Astrocyte (in vitro differentiated cells and primary cell): ENCODE data around the gene ARHGAP26. TPM values are rescaled to one million over a fixed set of nuclear protein-coding genes. Genes with fewer than 3 reads are reported as not detected.

Source experiments
- DNase-seq: peaks from one replicate; pipeline ENCODE4 v3.0.0-alpha.2; 2010; ENCODE audit warnings: low read depth
- FAIRE-seq: peaks from 2 replicates; lab custom pipeline; 2011; peaks lifted over from hg19 to GRCh38; lab: Jason Lieb, UNC
- H2AFZ ChIP-seq: 2 replicates; pipeline ENCODE4 v1.6.0; 2012; ENCODE audit warnings: low read depth, low read length, inconsistent platforms
- H3K27ac ChIP-seq: 2 replicates; pipeline ENCODE4 v1.5.1; 2011; ENCODE audit warnings: low read depth, low read length, inconsistent platforms
- H3K27me3 ChIP-seq: 2 replicates; pipeline ENCODE4 v1.6.0; 2011; ENCODE audit warnings: low read length, inconsistent platforms; ENCODE audit not compliant: insufficient read depth
- H3K36me3 ChIP-seq: 2 replicates; pipeline ENCODE4 v1.5.1; 2011; ENCODE audit warnings: low read length, inconsistent platforms; ENCODE audit not compliant: insufficient read depth
- H3K4me1 ChIP-seq: 2 replicates; pipeline ENCODE4 v1.5.1; 2011; ENCODE audit warnings: low read length, inconsistent platforms; ENCODE audit not compliant: insufficient read depth
- H3K4me2 ChIP-seq: 2 replicates; pipeline ENCODE4 v1.6.0; 2012; ENCODE audit warnings: low read length, inconsistent platforms
- H3K4me3 ChIP-seq: 2 replicates; pipeline ENCODE4 v1.5.1; 2011; ENCODE audit warnings: low read depth, mild to moderate bottlenecking, low read length, inconsistent platforms; ENCODE audit not compliant: insufficient read depth
- H3K79me2 ChIP-seq: 2 replicates; pipeline ENCODE4 v1.6.0; 2012; ENCODE audit warnings: mild to moderate bottlenecking, low read length, inconsistent platforms; ENCODE audit not compliant: insufficient read depth
- H3K9ac ChIP-seq: 2 replicates; pipeline ENCODE4 v1.6.0; 2012; ENCODE audit warnings: mild to moderate bottlenecking, low read length, inconsistent platforms
- H3K9me3 ChIP-seq: 2 replicates; pipeline ENCODE4 v1.5.1; 2012; ENCODE audit warnings: low read depth, mild to moderate bottlenecking, low read length, inconsistent platforms; ENCODE audit not compliant: insufficient read depth
- H4K20me1 ChIP-seq: 2 replicates; pipeline ENCODE4 v1.6.0; 2012; ENCODE audit warnings: low read length, inconsistent platforms; ENCODE audit not compliant: insufficient read depth
- H3K27ac Mint-ChIP-seq: one replicate; pipeline ENCODE4 v1.8.0; 2021; ENCODE audit warnings: mild to moderate bottlenecking, mixed read lengths; ENCODE audit not compliant: unreplicated experiment
- H3K27me3 Mint-ChIP-seq: one replicate; pipeline ENCODE4 v1.8.0; 2021; ENCODE audit warnings: low read depth, mixed read lengths; ENCODE audit not compliant: unreplicated experiment
- H3K36me3 Mint-ChIP-seq: one replicate; pipeline ENCODE4 v1.8.0; 2021; ENCODE audit warnings: low read depth, mixed read lengths; ENCODE audit not compliant: unreplicated experiment
- H3K4me1 Mint-ChIP-seq: one replicate; pipeline ENCODE4 v1.8.0; 2021; ENCODE audit warnings: low read depth, mixed read lengths; ENCODE audit not compliant: unreplicated experiment
- H3K4me3 Mint-ChIP-seq: one replicate; pipeline ENCODE4 v1.8.0; 2021; ENCODE audit warnings: mild to moderate bottlenecking, moderate library complexity, mixed read lengths; ENCODE audit not compliant: unreplicated experiment
- H3K9me3 Mint-ChIP-seq: one replicate; pipeline ENCODE4 v1.8.0; 2021; ENCODE audit warnings: mild to moderate bottlenecking, mixed read lengths; ENCODE audit not compliant: unreplicated experiment
- EZH2 ChIP-seq: IDR thresholded peaks from 2 replicates; pipeline ENCODE4 v1.6.1; 2012; ENCODE audit warnings: mild to moderate bottlenecking, low read length, inconsistent platforms; ENCODE audit not compliant: insufficient read depth
- total RNA-seq: library from RNA; stranded (reverse); gene quantifications from 2 replicates; pipeline ENCODE4 v1.2.1, GENCODE V29; 2021
- TF ChIP-seq, protein P1 (sequence below): IDR thresholded peaks from 2 replicates; pipeline ENCODE4 v1.5.1; 2011; ENCODE audit warnings: low read depth, mild to moderate bottlenecking, inconsistent platforms, low read length, moderate library complexity; ENCODE audit not compliant: insufficient read depth

The ARHGAP26 gene
- total RNA-seq, 1 donor from 2014 or later: 5.6 TPM

DNA sequence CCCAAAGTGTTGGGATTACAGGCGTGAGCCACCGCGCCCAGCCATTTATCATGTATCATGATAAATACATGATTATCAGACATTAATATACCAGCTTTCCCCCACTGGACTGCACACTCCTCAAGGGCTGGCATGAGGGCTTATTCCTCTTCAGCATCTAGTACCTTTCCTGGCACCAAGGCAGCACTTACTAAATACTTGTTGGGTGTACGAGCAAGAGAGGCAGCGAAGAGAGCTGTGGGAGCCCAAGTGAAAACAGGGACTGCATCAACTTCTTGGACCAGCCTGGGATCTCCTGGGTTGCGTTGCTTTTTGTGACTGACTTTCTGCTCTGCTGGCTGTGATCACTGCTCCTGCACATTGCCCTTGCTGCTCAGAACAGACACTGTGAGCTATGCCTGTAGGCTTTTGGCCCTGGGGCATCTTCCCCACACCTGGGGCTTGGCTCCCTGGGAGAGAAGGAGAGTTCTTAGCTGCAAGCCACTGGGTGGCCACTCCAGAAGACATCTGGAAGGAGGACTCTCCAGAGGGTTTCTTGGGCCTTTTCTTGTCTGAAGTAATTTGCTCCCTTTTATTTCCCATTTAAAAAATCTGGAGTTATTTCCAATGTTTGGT lies 409.1 kb downstream of the ARHGAP26 start:
- Histone ChIP-seq H3K4me3 (no peak overlapping the region), H4K20me1 (no peaks in the 10 kb centered on the region), H3K27me3 (no peaks in the 10 kb centered on the region), H2AFZ (no peak overlapping the region), H3K9me3 (no peaks in the 10 kb centered on the region), H3K36me3 (no peaks in the 10 kb centered on the region), H3K4me2 (no peak overlapping the region), H3K27ac (no peak overlapping the region), H3K9ac (no peak overlapping the region), H3K79me2 (no peaks in the 10 kb centered on the region), H3K4me1 (peaks cover 23% of the 10 kb centered on the region)
- Mint-ChIP-seq H3K36me3 (peaks cover 4% of the 10 kb centered on the region), H3K4me1 (peaks cover 15% of the 10 kb centered on the region), H3K4me3 (no peak overlapping the region), H3K27me3 (peaks cover 5% of the 10 kb centered on the region), H3K9me3 (peaks cover 8% of the 10 kb centered on the region), H3K27ac (no peak overlapping the region)
- TF ChIP-seq EZH2: no peak
- TF ChIP-seq, protein P1, sequence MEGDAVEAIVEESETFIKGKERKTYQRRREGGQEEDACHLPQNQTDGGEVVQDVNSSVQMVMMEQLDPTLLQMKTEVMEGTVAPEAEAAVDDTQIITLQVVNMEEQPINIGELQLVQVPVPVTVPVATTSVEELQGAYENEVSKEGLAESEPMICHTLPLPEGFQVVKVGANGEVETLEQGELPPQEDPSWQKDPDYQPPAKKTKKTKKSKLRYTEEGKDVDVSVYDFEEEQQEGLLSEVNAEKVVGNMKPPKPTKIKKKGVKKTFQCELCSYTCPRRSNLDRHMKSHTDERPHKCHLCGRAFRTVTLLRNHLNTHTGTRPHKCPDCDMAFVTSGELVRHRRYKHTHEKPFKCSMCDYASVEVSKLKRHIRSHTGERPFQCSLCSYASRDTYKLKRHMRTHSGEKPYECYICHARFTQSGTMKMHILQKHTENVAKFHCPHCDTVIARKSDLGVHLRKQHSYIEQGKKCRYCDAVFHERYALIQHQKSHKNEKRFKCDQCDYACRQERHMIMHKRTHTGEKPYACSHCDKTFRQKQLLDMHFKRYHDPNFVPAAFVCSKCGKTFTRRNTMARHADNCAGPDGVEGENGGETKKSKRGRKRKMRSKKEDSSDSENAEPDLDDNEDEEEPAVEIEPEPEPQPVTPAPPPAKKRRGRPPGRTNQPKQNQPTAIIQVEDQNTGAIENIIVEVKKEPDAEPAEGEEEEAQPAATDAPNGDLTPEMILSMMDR: no peak
- no peak for DNase-seq
- FAIRE-seq: no peak

DNA sequence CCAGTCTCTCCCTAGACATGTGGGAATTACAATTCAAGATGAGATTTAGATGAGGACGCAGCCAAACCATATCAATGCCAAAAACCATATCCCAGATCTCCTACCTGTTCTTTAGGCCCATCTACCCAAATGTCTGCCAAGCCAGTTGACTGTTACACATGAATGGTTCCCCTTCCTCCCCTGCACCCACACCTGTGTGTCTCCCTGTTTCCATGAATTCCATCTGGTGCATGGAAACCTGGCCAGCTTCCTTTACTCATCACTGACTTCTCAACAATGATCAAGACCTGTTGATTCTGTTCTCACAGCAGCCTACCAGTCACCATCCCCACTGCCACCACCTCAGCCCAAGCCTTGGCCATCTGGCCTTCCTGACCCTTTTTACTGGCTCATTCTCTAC lies 410.6 kb downstream of the ARHGAP26 start:
- Mint-ChIP-seq H3K36me3 (peaks cover 4% of the 10 kb centered on the region), H3K4me1 (peaks cover 9% of the 10 kb centered on the region), H3K4me3 (no peak overlapping the region), H3K9me3 (peaks cover 8% of the 10 kb centered on the region), H3K27ac (no peak overlapping the region), H3K27me3 (peaks cover 7% of the 10 kb centered on the region)
- Histone ChIP-seq H3K79me2 (no peaks in the 10 kb centered on the region), H2AFZ (no peak overlapping the region), H3K4me2 (no peak overlapping the region), H4K20me1 (no peaks in the 10 kb centered on the region), H3K27ac (no peak overlapping the region), H3K4me1 (peaks cover 16% of the 10 kb centered on the region), H3K4me3 (no peak overlapping the region), H3K9ac (no peak overlapping the region), H3K9me3 (no peaks in the 10 kb centered on the region), H3K27me3 (no peaks in the 10 kb centered on the region), H3K36me3 (no peaks in the 10 kb centered on the region)
- FAIRE-seq (no peak), DNase-seq (no peak)
- TF ChIP-seq, protein P1: no peak
- no peak for TF ChIP-seq EZH2

DNA sequence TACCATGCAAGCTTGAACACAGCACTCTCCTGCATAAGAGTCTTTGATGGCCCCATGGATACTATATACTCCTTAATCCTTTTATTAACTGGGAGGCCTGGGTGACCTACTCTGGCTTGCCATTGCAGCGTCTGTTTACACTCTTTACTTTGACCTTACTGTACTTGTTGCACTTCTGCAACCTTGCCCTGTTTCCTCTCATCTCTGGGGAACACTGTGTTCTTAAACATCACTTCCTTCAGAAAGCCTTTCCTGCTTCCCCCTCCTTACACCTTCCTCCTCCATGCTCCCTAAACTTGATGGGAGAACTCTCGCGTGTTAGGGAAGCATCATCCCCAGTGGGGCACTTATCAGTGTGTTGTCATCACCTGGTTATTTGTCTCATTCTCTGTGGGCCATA lies 411.0 kb downstream of the ARHGAP26 start:
- no peak overlapping the region for H3K4me3 Mint-ChIP-seq
- H3K27me3 Mint-ChIP-seq: peaks cover 7% of the 10 kb centered on the region
- Histone ChIP-seq H3K79me2 (no peaks in the 10 kb centered on the region), H3K9me3 (no peaks in the 10 kb centered on the region), H2AFZ (no peak overlapping the region), H3K4me1 (peaks cover 16% of the 10 kb centered on the region), H3K4me3 (no peak overlapping the region), H3K27me3 (no peaks in the 10 kb centered on the region), H3K27ac (no peak overlapping the region), H3K4me2 (no peak overlapping the region), H3K9ac (no peak overlapping the region), H3K36me3 (no peaks in the 10 kb centered on the region), H4K20me1 (no peaks in the 10 kb centered on the region)
- peaks cover 8% of the 10 kb centered on the region for H3K9me3 Mint-ChIP-seq
- peaks cover 9% of the 10 kb centered on the region for H3K4me1 Mint-ChIP-seq
- no peak overlapping the region for H3K27ac Mint-ChIP-seq
- H3K36me3 Mint-ChIP-seq: peaks cover 4% of the 10 kb centered on the region
- TF ChIP-seq EZH2: no peak
- TF ChIP-seq, protein P1: no peak
- DNase-seq (no peak), FAIRE-seq (no peak)
